Measurements from ENCODE around the gene AP2M1. TPM values are rescaled to one million over a fixed set of nuclear protein-coding genes. Genes with fewer than 3 reads are reported as not detected.

AP2M1 gene
- total RNA-seq, 6 donors from 2014 or later, result 132 to 280 (median 198) TPM

GRCh38 chr3:184178521-184179138, 4.0 kb downstream of the AP2M1 start:
- Histone ChIP-seq H3K27me3 (no peaks in the 10 kb centered on the region), H3K27ac (peak overlapping the region in 1 of 4 donors; percentile 90), H3K36me3 (peaks cover 50 to 68% (median 64%) of the 10 kb centered on the region in 4 donors), H3K4me3 (no peak overlapping the region), H3K4me1 (peaks cover 29 to 51% (median 38%) of the 10 kb centered on the region in 4 donors), H3K9me3 (no peaks in the 10 kb centered on the region)
- no peak for ATAC-seq (ENCODE audit: low FRiP score in 2 of 2)
- peak in 1 of 2 donors; percentile 37 for DNase-seq
- TF ChIP-seq EP300 (IDR thresholded peaks at IDR 0.05), result no peak
- TF ChIP-seq POLR2A (IDR thresholded peaks at IDR 0.05), result no peak
- no peak for TF ChIP-seq POLR2AphosphoS5 (IDR thresholded peaks at IDR 0.05)
- TF ChIP-seq CTCF (IDR thresholded peaks at IDR 0.05), result no peak
- 97% methylated on average over 9 to 13 of the region's 13 CpGs for WGBS, 2 donors

- Histone ChIP-seq H3K36me3 (peaks cover 53 to 79% (median 72%) of the 10 kb centered on the region in 4 donors), H3K27ac (no peak overlapping the region), H3K4me3 (no peak overlapping the region), H3K9me3 (no peaks in the 10 kb centered on the region), H3K27me3 (no peaks in the 10 kb centered on the region), H3K4me1 (peaks cover 30 to 45% (median 36%) of the 10 kb centered on the region in 4 donors)
- DNase-seq (no peak), ATAC-seq (ENCODE audit: low FRiP score in 2 of 2) (no peak)
- TF ChIP-seq POLR2A (IDR thresholded peaks at IDR 0.05) (no peak), CTCF (IDR thresholded peaks at IDR 0.05) (no peak), POLR2AphosphoS5 (IDR thresholded peaks at IDR 0.05) (no peak), EP300 (IDR thresholded peaks at IDR 0.05) (no peak)
- WGBS, 2 donors, result 88 to 97% methylated on average over 6 of the region's 6 CpGs
These were observed 5.5 kb downstream of the AP2M1 start for GRCh38 chr3:184180165-184180564.

GRCh38 chr3:184181596-184181995, 6.9 kb downstream of the AP2M1 start:
- Histone ChIP-seq H3K4me3 (no peak overlapping the region), H3K9me3 (no peaks in the 10 kb centered on the region), H3K27me3 (no peaks in the 10 kb centered on the region), H3K4me1 (peaks cover 26 to 37% (median 30%) of the 10 kb centered on the region in 4 donors), H3K27ac (no peak overlapping the region), H3K36me3 (peaks cover 53 to 79% (median 72%) of the 10 kb centered on the region in 4 donors)
- WGBS, 2 donors, result 93 to 94% methylated on average over 8 to 9 of the region's 9 CpGs
- no peak for DNase-seq
- TF ChIP-seq EP300 (IDR thresholded peaks at IDR 0.05), result no peak
- no peak for TF ChIP-seq POLR2AphosphoS5 (IDR thresholded peaks at IDR 0.05)
- TF ChIP-seq CTCF (IDR thresholded peaks at IDR 0.05), result no peak
- TF ChIP-seq POLR2A (IDR thresholded peaks at IDR 0.05), result no peak
- no peak for ATAC-seq (ENCODE audit: low FRiP score in 2 of 2)

- Histone ChIP-seq H3K4me3 (no peak overlapping the region), H3K9me3 (no peaks in the 10 kb centered on the region), H3K36me3 (peaks cover 49 to 71% (median 66%) of the 10 kb centered on the region in 4 donors), H3K27me3 (no peaks in the 10 kb centered on the region), H3K4me1 (peaks cover 17 to 34% (median 23%) of the 10 kb centered on the region in 4 donors), H3K27ac (no peak overlapping the region)
- ATAC-seq (ENCODE audit: low FRiP score in 2 of 2) (no peak), DNase-seq (no peak)
- whole genome bisulfite sequencing, 2 donors, result 92 to 97% methylated on average over 5 of the region's 5 CpGs
- TF ChIP-seq POLR2A (IDR thresholded peaks at IDR 0.05) (no peak), POLR2AphosphoS5 (IDR thresholded peaks at IDR 0.05) (no peak)
These were observed 9.0 kb downstream of the AP2M1 start for GRCh38 chr3:184183679-184184078.

- TF ChIP-seq POLR2AphosphoS5 (IDR thresholded peaks at IDR 0.05), result no peak
- TF ChIP-seq POLR2A (IDR thresholded peaks at IDR 0.05), result no peak
- no peak for TF ChIP-seq CTCF (IDR thresholded peaks at IDR 0.05)
- no peak for TF ChIP-seq EP300 (IDR thresholded peaks at IDR 0.05)
- DNase-seq (no peak), ATAC-seq (ENCODE audit: low FRiP score in 2 of 2) (no peak)
- 93 to 97% methylated on average over 18 of the region's 18 CpGs for WGBS, 2 donors
- peaks cover 44 to 71% (median 65%) of the 10 kb centered on the region in 4 donors for H3K36me3 ChIP-seq
- no peak overlapping the region for H3K4me3 ChIP-seq
- H3K4me1 ChIP-seq, result peaks cover 16 to 28% (median 22%) of the 10 kb centered on the region in 4 donors
- H3K9me3 ChIP-seq, result no peaks in the 10 kb centered on the region
- peak overlapping the region in 3 of 4 donors; percentile 86 to 91 (median 86) for H3K27ac ChIP-seq
- H3K27me3 ChIP-seq, result no peaks in the 10 kb centered on the region
These were observed 10.0 kb downstream of the AP2M1 start for GRCh38 chr3:184184546-184185230.

All from upper lobe of left lung (tissue), 6 donors.